WI38 (cell line): ENCODE measurements around the gene MAP2.
"Not testable (repeated sequence)": the region's sequence is repeated elsewhere in the genome, so short reads cannot be mapped to it uniquely, and the experiment has no call there.

ENCODE experiments used
- H3K4me3 ChIP-seq: 2 replicates; pipeline ENCODE4 v1.5.1; 2011; ENCODE audit warnings: low read depth, mild to moderate bottlenecking, control low read depth, low read length
- CTCF ChIP-seq: IDR thresholded peaks from 2 replicates; pipeline ENCODE4 v1.5.1; 2012; ENCODE audit warnings: low read depth, mild to moderate bottlenecking, control low read depth, low read length

Gene MAP2

GRCh38 chr2:209473930-209474419 is 50.1 kb downstream of the MAP2 start:
- H3K4me3 ChIP-seq, result no peak overlapping the region
- no peak for TF ChIP-seq CTCF

DNA sequence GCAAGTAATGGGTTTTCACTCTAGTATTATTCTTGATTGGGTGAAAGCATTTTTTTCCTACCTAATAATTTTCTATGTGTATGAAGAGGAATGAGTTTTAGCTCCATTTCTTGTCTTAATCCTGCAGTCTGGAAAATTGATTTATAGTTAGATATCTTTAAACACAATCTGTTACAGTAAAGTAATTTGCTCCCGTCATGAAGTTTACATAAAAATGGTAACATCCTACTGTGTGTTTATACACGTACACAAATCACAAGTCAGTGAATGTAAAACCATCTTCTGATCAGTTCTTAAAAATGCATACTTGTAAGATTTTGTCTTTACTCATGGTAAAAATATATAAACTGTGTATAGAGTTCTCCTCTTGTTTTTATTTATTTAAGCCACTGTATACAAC is 51.1 kb downstream of the MAP2 start:
- no peak overlapping the region for H3K4me3 ChIP-seq
- TF ChIP-seq CTCF, result no peak

- no peak for TF ChIP-seq CTCF
- no peak overlapping the region for H3K4me3 ChIP-seq
Measured at GRCh38 chr2:209476367-209477208, 52.7 kb downstream of the MAP2 start.

DNA sequence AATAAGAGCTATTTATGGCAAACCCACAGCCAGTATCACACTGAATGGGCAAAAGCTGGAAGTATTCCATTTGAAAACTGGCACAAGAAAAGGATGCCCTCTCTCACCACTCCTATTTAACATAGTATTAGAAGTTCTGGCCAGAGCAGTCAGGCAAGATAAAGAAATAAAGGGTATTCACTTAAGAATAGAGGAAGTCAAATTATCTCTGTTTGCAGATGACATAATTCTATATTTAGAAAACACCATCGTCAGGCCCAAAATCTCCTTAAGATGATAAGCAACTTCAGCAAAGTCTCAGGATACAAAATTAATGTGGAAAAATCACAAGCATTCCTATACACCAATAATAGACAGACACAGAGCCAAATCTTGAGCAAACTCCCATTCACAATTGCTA is 68.4 kb downstream of the MAP2 start:
- not testable (repeated sequence) for H3K4me3 ChIP-seq

DNA sequence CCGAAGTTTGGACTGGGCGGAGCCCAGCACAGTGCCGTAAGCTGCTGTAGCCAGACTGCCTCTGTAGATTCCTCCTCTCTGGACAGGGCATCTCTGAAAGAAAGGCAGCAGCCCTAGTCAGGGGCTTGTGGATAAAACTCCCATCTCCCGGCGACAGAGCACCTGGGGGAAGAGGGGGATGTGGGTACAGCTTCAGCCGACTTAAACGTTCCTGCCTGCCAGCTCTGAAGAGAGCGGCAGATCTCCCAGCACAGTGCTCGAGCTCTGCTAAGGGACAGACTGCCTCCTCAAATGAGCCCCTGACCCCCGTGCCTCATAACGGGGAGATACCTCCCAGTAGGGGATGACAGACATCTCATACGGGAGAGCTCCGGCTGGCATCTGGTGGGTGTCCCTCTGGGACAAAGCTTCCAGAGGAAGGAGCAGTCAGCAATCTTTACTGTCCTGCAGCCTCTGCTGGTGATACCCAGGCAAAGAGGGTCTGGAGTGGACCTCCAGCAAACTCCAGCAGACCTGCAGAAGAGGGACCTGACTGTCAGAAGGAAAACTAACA is 71.3 kb downstream of the MAP2 start:
- H3K4me3 ChIP-seq, result not testable (repeated sequence)

GRCh38 chr2:209495855-209496585 is 72.2 kb downstream of the MAP2 start:
- TF ChIP-seq CTCF, result no peak
- H3K4me3 ChIP-seq, result no peak overlapping the region

DNA sequence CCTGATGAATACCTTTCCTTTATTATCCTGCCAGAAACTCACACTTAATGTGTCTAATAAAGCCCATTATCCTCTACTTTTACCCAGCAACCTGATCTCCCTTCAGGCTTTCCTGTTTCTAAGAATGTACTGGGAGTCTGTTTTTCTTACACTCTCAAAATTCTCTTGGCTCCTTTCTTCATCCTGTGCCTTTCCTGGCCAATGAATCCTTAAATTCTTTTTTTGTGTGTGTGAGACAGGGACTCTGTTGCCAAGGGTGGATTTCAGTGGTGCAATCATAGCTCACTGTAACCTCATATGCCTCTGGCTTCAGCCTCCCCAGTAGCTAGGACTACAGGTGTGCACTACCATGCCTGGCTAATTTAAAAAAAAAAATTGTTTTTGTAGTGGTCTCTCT is 72.7 kb downstream of the MAP2 start:
- no peak overlapping the region for H3K4me3 ChIP-seq
- no peak for TF ChIP-seq CTCF

- TF ChIP-seq CTCF, result no peak
- H3K4me3 ChIP-seq, result no peak overlapping the region
Measured at GRCh38 chr2:209498614-209499013, 74.8 kb downstream of the MAP2 start.
